Measurements from ENCODE around the gene INPP5A.

The INPP5A gene

GRCh38 chr10:132536877-132537683 is 507 bp upstream of the INPP5A start:
- peak; percentile 100 for DNase-seq

- peak in 1 of 2 experiments; percentile 33 for DNase-seq
Observed at GRCh38 chr10:132538031-132538789, 623 bp downstream of the INPP5A start.

DNA sequence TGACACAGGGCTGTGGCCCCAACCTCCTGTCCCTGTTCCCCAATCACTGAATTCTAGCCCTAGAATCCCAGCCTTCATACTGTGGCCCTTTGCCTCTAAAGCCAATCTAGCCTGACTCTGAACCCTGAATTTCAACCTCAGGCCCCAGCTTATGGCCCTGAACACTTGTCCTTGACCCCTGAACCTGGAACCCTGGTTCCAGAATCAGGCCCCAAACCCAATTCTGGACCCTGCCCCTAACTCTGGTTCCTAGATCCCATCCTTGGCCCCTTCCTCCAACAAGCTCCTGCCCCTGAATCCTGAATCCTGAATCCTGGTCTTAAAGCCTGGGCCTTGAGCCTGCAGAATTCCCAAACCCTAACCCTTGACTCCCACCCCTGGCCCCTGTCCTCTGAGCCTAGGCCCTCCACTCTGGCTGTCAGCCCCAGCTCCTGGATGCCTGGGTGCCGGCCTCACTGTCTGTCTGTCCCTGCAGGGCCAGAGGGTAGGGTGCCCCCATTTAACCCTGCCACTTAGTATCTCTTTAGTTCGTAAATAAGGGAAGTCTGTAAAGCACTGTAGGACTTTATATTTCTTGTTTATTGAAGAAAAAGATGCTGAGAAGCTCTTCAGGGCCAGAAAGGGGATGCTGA is 1.3 kb downstream of the INPP5A start:
- no peak for DNase-seq

- DNase-seq, result peak; percentile 46 to 59
Observed at GRCh38 chr10:132539431-132539839, 1.8 kb downstream of the INPP5A start.

DNA sequence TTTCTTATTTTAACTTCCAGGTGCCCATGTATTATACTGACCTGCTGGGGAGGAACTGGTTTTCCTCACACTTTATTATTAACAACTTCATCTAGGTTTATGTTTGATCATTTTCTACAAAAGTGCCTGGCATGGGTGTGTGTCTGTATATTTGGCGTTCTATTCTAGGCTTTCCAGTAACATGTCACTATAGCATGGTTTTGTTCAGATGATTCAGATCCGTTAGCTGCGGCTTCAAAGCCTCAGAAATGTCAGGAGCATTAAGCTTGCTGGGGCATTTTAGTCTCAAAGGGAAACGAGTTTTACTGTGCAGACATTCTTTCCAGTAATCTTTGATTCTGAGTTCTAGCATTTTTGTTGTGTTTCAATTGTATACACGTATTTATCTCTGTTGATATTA is 2.3 kb downstream of the INPP5A start:
- peak in 1 of 2 experiments; percentile 50 for DNase-seq

GRCh38 chr10:132540456-132540855 is 2.9 kb downstream of the INPP5A start:
- DNase-seq, result no peak

GRCh38 chr10:132541129-132541528 is 3.5 kb downstream of the INPP5A start:
- DNase-seq, result no peak

GRCh38 chr10:132541601-132542011 is 4.0 kb downstream of the INPP5A start:
- DNase-seq, result no peak

GRCh38 chr10:132542086-132542775 is 4.6 kb downstream of the INPP5A start:
- DNase-seq, result no peak

DNA sequence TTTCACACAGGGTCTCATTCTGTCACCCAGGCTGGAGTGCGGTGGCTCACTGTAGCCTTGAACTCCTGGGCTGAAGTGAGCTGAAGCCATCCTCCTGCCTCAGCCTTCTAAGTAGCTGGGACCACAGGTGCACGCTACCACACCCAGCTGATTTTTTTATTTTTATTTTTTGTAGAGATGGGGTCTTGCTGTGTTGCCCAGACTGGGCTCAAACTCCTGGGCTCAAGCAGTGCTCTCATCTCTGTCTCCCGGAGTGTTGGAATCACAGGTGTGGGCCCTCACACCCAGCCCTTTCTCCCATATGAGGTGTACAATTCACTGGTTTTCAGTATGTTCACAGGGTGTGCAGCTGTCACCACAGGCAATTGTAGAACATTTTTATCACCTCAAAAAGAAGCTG is 5.2 kb downstream of the INPP5A start:
- no peak for DNase-seq

GRCh38 chr10:132543916-132544743 is 6.5 kb downstream of the INPP5A start:
- no peak for DNase-seq

DNA sequence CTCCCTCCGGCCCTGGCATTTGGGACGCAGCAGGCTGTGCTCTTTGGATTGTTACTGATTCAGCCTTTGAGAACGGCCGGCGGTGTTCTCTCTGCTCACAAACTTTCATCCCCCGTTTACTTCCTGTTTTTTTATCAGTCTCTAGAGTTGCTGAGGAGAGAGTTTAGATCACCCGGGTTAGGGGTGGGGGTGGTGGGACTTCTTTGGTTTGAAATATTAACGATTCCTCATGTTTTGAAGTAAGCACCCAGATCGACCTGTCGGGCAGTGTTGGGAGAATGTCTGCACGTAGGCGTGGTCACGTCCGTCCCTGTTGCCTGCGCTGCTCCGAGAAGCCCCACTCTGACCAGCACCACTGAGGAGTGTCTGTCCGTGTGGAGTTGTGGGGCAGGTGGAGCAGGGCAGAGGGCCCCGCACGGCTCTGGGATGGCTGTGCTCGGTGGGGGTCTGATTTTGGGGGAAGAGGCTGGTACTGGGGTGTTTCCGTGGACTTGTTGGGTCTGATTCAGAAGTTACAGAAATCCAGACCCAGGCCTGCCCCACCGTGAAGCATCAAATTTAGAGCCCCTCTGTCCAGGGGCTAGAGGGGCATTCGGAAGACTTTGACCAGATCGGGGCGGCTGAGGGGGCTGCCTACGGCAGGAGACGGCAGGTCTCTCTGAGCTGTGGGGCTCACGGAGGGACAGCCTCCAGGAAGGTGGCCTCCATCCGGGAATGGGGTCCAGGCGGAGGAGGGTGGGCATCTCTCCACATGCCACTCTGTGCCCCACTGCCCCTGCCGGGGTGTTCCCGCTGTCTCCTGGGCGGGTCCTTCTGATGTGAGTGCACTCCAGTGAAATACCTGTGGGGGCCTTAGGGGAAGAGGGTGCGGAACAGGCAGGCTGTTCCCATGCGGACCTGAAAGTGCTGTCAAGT is 7.4 kb downstream of the INPP5A start:
- DNase-seq, result no peak

GRCh38 chr10:132545659-132546367 is 8.2 kb downstream of the INPP5A start:
- no peak for DNase-seq

DNA sequence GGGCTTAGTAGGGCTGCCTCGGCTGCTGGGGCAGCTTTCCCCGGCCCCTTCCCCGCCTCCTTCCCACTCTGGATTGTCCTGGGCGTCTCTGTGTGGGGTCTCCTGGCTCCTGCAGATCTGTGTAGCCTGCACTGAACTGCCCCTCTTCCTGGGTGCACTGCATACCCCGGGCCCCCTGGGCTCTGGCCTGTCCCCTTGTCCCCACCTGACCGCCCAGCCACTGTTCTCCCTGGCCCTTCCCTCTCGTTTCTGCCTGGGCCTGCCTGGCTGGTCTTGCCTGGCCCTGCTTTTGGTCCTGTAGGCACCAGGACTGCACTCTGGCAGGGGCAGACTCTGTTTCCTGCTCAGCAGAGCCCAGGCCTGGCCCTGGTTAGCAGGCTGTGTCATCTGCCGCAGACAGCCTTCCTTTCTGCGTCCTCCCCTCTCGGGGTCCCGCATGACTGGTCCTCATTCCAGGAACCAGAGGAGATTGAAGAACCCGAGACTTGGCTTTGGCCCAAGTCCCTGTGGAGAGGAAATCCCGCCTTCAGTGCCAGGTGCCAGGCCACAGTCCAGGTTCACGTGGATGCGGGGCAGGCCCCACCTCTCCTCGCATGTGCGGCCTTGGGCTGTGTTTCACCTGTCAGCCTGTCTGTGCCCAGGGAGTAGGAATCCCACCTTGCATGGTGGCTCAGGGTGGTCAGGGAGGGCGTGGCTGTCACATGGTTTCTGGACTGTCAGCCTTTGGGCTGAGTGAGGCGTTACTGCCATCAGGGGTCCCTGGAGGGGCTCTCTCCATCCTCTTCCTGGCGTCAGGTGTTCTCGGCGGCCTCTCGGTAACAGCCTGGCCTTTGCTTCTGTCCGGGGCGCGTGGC is 9.2 kb downstream of the INPP5A start:
- no peak for DNase-seq

DNA sequence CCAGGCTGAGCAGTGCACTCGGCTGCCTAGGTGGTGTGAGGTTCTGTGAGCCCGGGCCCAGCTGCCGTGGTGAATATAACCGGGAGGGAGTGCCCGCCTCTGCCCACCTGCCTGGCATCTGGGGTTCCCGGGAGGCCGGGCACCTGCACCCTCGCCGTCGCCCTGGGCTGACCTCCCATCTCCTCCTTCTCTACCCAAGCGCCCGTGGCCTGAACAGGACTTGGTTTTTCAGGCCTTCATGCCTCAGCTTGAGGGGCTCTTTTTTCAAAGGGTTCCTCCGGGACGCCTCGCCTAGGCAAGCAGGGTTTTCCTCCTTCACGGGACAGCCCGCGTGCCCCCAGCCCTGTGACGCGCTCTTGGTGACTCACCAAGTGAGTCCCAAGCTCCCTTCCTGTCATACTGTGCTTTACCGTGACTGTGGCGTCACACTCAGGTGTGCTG is 9.9 kb downstream of the INPP5A start:
- DNase-seq, result peak; percentile 54 to 55

DNA sequence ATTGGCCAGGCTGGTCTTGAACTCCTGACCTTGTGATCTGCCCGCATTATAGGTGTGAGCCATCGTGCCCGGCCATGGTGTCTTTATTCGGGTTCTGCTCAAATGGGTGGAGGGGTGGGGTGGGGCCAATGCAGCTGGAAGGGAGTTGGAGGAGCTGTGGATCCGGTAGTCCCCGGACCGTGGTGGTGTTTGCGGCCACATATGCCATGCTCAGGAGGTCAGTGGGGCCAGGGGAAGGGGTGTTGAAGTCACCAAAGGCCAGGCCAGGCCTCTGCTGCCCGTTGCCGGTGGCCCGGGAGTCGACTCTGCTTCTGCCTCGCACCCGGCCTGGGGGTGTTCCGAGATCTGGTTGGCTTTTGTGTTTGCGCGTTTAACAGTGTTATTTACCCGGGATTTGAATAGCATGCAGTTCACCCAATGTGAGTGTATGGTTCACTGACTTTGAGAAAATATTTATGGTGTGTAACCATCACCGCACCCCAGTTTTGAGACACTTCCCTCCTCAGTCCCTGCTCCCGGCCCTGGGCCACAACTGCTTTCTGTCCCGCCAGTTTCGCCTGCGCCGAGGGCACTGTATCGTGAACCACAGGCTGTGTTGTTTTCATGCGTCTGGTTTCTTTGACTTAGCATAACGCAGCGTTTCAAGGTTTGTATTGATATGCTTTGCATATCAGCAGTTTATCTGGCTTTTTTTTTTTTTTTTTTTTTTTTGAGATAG is 10.7 kb downstream of the INPP5A start:
- DNase-seq, result no peak

DNA sequence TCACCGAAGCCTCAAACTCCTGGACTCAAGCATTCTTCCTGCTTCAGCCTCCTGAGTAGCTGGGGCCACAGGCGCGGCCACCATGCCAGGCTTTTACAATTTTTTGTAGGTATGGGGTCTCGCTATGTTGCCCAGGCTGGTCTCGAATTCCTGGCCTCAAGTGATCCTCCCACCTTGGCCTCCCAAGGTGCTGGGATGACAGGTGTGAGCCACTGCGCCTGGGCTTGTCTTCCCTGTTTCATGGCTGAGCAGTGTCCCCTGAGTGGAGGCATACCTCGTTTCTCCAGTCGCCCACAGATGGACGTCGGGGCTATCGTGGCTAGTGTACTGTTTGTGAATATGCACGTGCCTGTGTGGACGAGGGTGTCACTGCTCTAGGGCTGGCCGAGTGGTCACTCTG is 11.3 kb downstream of the INPP5A start:
- no peak for DNase-seq

DNA sequence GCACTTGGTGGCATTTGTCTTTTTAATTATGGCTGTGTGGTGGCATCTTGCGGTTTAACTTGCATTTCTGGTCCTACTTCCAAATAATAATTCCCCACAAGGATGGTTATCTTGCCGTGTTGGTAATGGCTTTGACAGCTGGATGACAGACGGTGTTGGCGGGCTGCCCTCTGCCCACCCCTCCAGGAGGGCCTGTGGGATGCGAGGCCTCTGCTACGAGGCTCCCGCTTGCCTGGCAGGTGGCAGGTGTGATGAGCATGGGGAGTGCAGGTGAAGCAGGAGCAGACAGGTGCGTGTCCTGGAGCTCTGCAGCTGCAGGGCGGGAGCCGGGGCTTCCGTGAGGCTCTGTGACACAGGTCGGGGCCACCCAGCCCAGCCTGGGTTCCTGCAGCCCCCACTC is 11.8 kb downstream of the INPP5A start:
- DNase-seq, result no peak
